PC-9 (cell line): Measurements from ENCODE around the gene PRR35.

Experiments used
- EZH2 ChIP-seq: fragments of 200-600 bp; sonication (generic); IDR thresholded peaks from 2 replicates; pipeline ENCODE4 v1.8.0; 2017; ENCODE audit warnings: antibody characterized with exemption, low read depth
- TF ChIP-seq, protein P1 (sequence below): fragments of 200-600 bp; sonication (generic); conservative IDR thresholded peaks from 2 replicates; pipeline ENCODE4 v1.6.1; 2017; ENCODE audit warnings: mixed run types, antibody characterized with exemption, mild to moderate bottlenecking, moderate library complexity

DNA sequence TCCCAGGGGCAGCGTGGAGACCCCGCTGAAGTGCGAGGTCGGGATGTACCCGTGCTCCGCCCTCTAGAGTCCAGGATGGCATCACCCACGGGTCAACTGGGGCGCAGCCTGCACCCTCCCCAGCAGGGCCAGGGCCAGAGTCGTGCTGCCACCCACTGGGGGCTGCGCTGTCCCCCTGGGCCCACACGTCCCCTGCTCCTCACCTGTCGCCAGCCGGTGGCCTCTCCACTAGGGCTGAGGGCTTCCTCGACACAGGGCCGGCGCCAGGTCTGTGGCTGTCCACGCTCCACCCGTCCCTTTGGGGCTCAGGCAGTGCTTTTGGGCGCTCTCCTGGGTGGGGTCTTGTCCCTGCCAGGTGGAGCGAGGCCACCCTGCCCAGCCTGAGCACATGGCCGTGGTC is 11.6 kb upstream of the PRR35 start:
- TF ChIP-seq, protein P1, sequence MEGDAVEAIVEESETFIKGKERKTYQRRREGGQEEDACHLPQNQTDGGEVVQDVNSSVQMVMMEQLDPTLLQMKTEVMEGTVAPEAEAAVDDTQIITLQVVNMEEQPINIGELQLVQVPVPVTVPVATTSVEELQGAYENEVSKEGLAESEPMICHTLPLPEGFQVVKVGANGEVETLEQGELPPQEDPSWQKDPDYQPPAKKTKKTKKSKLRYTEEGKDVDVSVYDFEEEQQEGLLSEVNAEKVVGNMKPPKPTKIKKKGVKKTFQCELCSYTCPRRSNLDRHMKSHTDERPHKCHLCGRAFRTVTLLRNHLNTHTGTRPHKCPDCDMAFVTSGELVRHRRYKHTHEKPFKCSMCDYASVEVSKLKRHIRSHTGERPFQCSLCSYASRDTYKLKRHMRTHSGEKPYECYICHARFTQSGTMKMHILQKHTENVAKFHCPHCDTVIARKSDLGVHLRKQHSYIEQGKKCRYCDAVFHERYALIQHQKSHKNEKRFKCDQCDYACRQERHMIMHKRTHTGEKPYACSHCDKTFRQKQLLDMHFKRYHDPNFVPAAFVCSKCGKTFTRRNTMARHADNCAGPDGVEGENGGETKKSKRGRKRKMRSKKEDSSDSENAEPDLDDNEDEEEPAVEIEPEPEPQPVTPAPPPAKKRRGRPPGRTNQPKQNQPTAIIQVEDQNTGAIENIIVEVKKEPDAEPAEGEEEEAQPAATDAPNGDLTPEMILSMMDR: no peak
- TF ChIP-seq EZH2: no peak
